Skeletal muscle tissue (tissue), 5 donors: ENCODE results near the gene PLCB1. TPM values are rescaled to one million over a fixed set of nuclear protein-coding genes. Genes with fewer than 3 reads are reported as not detected.

ENCODE experiments used
- H3K27ac ChIP-seq: one replicate; pipeline ENCODE4 v1.7.0; 2013; ENCODE audit warnings: mild to moderate bottlenecking, low read depth, low read length, inconsistent platforms
- H3K27me3 ChIP-seq, 3 donors: one replicate each; pipeline ENCODE4 v1.7.0; 2013; ENCODE audit warnings: low read length in 3 of 3; ENCODE audit not compliant: control insufficient read depth in 3 of 3, insufficient read depth in 3 of 3
- H3K36me3 ChIP-seq, 3 donors: one replicate each; pipeline ENCODE4 v1.7.0; 2013; ENCODE audit warnings: low read length in 3 of 3; ENCODE audit not compliant: control insufficient read depth in 3 of 3, insufficient read depth in 3 of 3
- H3K4me1 ChIP-seq, 3 donors: one replicate each; pipeline ENCODE4 v1.7.0; 2013; ENCODE audit warnings: low read length in 3 of 3, mild to moderate bottlenecking in 3 of 3; ENCODE audit not compliant: control insufficient read depth in 3 of 3, insufficient read depth in 3 of 3
- H3K4me3 ChIP-seq, 3 donors: one replicate each; pipeline ENCODE4 v1.7.0; 2013; ENCODE audit warnings: low read length in 3 of 3
- H3K9ac ChIP-seq, 3 donors: one replicate each; pipeline ENCODE4 v1.7.0; 2013; ENCODE audit warnings: low read length in 3 of 3, mild to moderate bottlenecking in 3 of 3, moderate library complexity in 2 of 3, low read depth in 1 of 3
- H3K9me3 ChIP-seq, 3 donors: one replicate each; pipeline ENCODE4 v1.7.0; 2013; ENCODE audit warnings: low read length in 3 of 3; ENCODE audit not compliant: control insufficient read depth in 3 of 3
- small RNA-seq: library from RNA; depleted of rRNA; stranded (forward); fragments of <200 nt; gene quantifications from one replicate; pipeline ENCODE3, GENCODE V24; 2014
- total RNA-seq: library from RNA; depleted of rRNA; stranded (reverse); fragments of >200 nt; gene quantifications from one replicate; pipeline ENCODE4 v1.2.3, GENCODE V29; 2014
- donor health status: Osteomylitis.

PLCB1 gene
- total RNA-seq, 1 donor from 2014 or later, result 13.0 TPM

DNA sequence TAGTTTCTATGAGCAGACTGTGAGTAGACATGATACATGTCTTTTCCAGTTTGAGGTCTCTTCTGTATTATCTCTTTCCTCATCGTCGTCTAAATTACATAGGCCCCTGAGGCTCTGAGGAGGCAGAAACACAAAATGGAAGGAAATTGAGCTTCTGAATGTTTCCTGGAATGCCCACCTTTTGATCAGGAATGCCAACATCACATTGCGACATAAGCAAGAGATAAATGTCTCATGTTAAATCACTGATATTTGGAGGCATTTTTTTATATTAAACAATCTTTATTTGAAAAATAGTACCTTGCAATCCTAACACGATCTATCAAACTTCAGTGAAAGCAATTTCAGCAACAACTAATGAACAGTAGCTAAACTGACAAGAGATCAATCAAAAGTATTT is 802.3 kb downstream of the PLCB1 start:
- Histone ChIP-seq H3K27ac (no peak overlapping the region), H3K27me3 (no peaks in the 10 kb centered on the region), H3K9me3 (no peaks in the 10 kb centered on the region), H3K36me3 (no peaks in the 10 kb centered on the region), H3K4me1 (peaks cover 4 to 7% (median 4%) of the 10 kb centered on the region in 3 donors), H3K4me3 (no peak overlapping the region), H3K9ac (no peak overlapping the region)

Small RNA genes lying within 50 kb of the gene (small RNA-seq; reads per million reads assigned to genes)
- gene AL445567.1, result not detected
- gene RNU105B, result not detected

Other genes starting within 250 kb of the PLCB1 start
- not detected for gene HAO1, start 191.8 kb upstream of the PLCB1 start, total RNA-seq
- gene TMX4, start 112.5 kb upstream of the PLCB1 start, total RNA-seq, result 13.6 TPM